NCI-H1436 treated with DMSO at 0.1 percent for 48 hours (cell line): Measurements from ENCODE around the gene FHL3.
"Not testable (repeated sequence)": the region's sequence is repeated elsewhere in the genome, so short reads cannot be mapped to it uniquely, and the experiment has no call there.

ENCODE experiments used
- DNase-seq: peaks from one replicate; lab custom pipeline; 2025; lab: John Stamatoyannopoulos, UW

The FHL3 gene

GRCh38 chr1:38034871-38035270 lies 29.6 kb upstream of the FHL3 start:
- no peak for DNase-seq

GRCh38 chr1:38032992-38033391 lies 27.7 kb upstream of the FHL3 start:
- DNase-seq = not testable (repeated sequence)

GRCh38 chr1:38031513-38031866 lies 26.2 kb upstream of the FHL3 start:
- no peak for DNase-seq

- DNase-seq = no peak
Observed at GRCh38 chr1:38030596-38031512, 25.5 kb upstream of the FHL3 start.

- no peak for DNase-seq
Observed at GRCh38 chr1:38029685-38030511, 24.6 kb upstream of the FHL3 start.

GRCh38 chr1:38029081-38029681 lies 23.9 kb upstream of the FHL3 start:
- DNase-seq = no peak

- no peak for DNase-seq
Observed at GRCh38 chr1:38028671-38029070, 23.4 kb upstream of the FHL3 start.

GRCh38 chr1:38028105-38028591 lies 22.8 kb upstream of the FHL3 start:
- DNase-seq = no peak

- DNase-seq = no peak
Observed at GRCh38 chr1:38027201-38028104, 22.1 kb upstream of the FHL3 start.

GRCh38 chr1:38026592-38027200 lies 21.4 kb upstream of the FHL3 start:
- no peak for DNase-seq

GRCh38 chr1:38025664-38026063 lies 20.4 kb upstream of the FHL3 start:
- DNase-seq = no peak

GRCh38 chr1:38025233-38025632 lies 19.9 kb upstream of the FHL3 start:
- DNase-seq = no peak

GRCh38 chr1:38022810-38023209 lies 17.5 kb upstream of the FHL3 start:
- no peak for DNase-seq

GRCh38 chr1:38021969-38022368 lies 16.7 kb upstream of the FHL3 start:
- no peak for DNase-seq

GRCh38 chr1:38020396-38020795 lies 15.1 kb upstream of the FHL3 start:
- no peak for DNase-seq

- no peak for DNase-seq
Observed at GRCh38 chr1:38018864-38019343, 13.6 kb upstream of the FHL3 start.

- no peak for DNase-seq
Observed at GRCh38 chr1:38015978-38016725, 10.8 kb upstream of the FHL3 start.

- no peak for DNase-seq
Observed at GRCh38 chr1:38014724-38015424, 9.6 kb upstream of the FHL3 start.

GRCh38 chr1:38014171-38014570 lies 8.9 kb upstream of the FHL3 start:
- no peak for DNase-seq

GRCh38 chr1:38013227-38013622 lies 7.9 kb upstream of the FHL3 start:
- DNase-seq = no peak
